NOMO-1 treated with dmso at 0.1 percent for 144 hours (cell line): Measurements from ENCODE around the gene TBC1D22B.

Source experiments
- DNase-seq: peaks from one replicate; lab custom pipeline; 2025; ENCODE audit not compliant: unreplicated experiment; lab: John Stamatoyannopoulos, UW

The TBC1D22B gene, protein sequence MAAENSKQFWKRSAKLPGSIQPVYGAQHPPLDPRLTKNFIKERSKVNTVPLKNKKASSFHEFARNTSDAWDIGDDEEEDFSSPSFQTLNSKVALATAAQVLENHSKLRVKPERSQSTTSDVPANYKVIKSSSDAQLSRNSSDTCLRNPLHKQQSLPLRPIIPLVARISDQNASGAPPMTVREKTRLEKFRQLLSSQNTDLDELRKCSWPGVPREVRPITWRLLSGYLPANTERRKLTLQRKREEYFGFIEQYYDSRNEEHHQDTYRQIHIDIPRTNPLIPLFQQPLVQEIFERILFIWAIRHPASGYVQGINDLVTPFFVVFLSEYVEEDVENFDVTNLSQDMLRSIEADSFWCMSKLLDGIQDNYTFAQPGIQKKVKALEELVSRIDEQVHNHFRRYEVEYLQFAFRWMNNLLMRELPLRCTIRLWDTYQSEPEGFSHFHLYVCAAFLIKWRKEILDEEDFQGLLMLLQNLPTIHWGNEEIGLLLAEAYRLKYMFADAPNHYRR

DNA sequence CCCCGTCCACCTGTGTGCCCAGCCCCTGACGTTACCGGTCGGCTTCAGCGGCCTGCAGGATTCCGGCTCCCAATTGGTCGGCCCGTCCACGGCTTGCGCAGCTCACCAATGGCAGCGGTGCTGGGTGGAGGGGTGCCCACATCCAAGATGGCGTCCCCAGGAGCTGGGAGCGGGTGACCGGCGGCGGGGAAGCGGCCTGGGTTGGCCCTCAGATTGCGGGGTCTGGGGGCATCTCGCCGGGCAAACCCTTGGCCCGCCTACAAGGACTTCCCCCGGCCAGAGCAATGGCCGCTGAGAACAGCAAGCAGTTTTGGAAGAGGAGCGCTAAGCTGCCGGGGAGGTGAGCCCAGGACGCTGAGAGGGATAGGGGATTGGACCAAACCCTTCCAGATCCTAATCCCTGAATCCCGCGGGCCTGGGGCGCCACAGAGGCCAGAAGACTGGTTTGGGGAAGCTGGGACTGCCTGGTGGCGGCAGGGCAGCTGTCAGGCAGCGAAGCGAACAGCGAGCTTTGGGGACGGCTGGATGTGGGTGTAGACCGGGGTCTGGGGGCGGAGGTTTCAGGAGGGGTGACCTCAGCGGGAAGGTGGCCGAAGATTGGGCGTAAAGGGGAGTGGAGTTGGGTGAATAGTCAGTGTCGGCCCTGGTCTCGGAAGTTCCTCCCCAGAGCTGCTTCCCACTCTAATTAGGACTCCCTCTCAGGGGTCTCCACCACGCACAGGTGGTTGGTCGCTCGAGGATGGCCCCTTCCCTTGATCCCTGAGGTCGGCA, at the start of gene TBC1D22B, which contains the start of gene TMEM217:
TBC1D22B (plus strand) TSS at position 139 of the 771 bp plus-strand sequence; CDS start at position 285, 146 bp downstream.
TMEM217 (minus strand) TSS at position 511 of the 771 bp plus-strand sequence. CDS start 39,114 bp downstream, outside the sequence.
- DNase-seq = peak; percentile 91

DNA sequence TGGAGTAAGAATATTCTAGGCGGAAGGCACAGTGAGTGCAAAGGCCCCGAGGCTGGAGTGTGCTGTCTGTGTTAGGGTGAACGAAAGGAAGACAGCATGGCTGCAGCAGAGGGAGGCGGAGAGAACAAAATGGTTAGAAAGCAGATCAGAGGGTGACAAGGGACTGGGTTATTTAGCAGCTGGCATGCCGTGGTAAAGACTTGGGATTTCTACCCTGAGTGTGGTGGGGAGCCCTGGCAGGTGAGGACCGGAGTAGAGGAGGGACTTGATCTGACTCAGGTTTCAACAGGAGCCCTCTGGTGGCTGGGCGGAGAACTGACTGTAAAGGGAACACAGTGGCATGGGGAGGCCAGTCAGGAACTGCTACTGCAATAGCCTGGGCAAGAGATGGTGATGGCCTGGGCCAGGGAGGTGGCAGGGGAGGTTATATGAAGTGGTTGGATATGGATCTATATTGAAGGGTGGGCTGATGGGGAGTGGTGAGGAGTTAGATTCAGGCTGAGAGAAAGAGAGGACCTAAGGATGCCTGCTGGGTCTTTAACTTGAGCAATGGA, 49.6 kb upstream of the TBC1D22B start:
- DNase-seq = peak; percentile 75

DNA sequence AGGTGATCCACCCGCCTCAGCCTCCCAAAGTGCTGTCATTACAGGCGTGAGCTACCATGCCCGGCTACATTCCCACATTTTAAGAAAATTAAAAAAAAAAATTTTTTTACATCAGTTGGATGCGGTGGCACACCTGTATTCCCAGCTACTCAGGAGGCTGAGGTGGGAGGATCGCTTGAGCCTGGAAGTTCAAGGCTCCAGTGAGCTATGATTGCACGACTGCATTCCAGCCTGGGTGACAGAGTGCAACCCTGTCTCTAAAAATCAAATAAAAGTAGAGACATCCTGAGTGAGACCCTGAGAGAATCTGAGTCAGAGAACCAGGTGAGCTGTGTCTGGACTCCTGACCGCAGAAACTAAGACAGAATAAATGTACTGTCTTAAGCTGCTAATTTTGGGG, 48.8 kb upstream of the TBC1D22B start:
- DNase-seq = no peak

DNA sequence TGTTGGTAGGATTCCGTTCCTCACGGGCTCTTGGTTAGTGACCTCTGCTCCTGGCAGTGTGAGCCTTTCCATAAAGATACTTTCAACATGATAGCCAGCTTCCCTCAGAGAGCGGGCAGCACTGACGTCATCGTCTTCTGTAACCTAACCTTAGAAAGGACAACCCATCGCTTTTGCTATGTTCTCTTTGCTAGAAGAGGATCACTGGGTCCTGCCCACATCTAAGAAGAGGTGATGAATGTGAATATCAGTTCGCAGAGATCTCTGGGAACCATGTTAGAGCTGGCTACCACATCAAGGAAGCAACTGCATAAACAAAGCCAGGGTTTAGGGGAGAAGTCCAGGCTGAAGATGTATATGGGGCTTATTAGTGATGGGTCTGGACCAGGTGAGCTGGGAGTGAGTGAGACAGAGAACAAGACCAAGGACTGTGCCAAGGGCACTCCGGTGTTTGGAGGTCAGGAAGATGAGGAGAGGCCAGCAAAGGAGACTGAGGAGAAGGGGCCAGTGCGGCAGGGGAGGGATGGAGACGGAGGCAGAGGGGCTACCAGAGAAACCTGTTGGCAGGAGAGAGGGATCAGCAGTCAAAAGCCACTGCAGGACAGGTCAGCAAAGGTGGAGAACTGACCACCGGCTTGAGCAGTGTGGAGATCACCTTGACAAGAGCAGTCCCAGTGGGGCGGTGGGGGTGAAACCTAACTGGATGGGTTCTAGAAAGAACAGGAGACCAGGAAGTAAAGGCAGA, 47.9 kb upstream of the TBC1D22B start:
- DNase-seq = no peak

DNA sequence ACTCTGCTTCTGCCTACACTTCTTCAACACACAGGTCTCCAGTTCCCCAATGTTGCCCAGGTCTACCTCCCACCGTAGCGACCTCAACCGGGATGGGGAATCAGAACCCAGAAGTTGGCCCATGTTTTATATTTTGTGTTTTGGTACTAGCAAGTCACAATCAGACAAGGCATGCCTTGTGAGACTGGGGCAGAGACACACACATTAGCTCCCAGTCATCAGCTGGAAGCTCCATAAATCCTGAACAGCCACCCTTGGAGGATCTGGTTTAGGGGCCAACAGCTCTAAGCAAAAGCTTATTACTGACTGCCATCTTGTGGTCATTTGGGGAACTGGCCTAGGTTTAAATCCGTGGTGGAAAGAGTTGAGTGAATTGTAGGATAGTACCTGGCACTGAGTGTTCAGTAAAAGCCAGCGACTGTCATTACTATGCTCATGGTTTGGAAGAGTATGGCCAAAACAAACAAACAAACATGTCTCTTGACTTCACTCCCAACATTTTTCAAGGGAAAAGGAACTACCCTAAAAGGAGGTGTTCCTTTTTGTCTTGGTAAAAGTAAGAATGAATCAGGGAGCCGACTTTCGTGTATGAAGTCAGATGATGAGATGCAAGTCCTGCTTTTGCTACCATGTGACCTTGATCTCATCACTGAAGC, 47.1 kb upstream of the TBC1D22B start:
- DNase-seq = peak; percentile 46

DNA sequence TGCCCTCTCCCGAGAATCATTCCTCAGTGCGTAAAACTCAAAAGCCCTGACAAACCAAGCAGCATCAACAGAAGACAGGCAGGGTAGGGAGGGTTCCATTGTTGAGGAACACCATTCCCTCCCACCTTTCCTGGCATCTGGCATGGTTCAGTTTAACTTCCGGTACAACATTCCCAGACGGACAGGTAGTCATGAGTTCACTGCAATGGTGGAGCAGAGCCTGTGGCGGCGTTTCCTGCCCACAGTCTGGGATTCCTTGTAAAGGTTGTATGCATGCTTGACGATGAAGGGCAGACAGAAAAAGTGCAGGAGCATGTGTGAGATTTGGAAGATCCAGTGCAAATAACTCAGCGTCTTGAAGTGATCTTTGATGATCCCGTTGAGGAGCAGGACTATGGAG, 45.3 kb upstream of the TBC1D22B start:
- DNase-seq = no peak

DNA sequence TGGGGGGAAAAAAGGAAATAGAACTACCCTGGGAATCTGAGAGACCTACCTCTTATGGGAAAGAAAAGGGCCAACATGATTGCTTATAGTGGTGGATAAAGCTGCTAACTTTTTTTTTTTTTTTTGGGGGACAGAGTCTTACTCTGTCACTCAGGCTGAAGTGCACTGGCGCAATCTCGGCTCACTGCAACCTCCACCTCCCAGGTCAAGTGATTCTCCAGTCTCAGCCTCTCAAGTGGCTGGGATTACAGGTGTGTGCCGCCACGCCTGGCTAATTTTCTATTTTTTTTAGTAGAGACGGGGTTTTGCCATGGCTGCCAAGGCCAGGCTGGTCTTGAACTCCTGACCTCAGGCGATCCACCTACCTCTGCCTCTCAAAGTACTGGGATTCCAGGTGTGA, 39.5 kb upstream of the TBC1D22B start:
- DNase-seq = no peak

DNA sequence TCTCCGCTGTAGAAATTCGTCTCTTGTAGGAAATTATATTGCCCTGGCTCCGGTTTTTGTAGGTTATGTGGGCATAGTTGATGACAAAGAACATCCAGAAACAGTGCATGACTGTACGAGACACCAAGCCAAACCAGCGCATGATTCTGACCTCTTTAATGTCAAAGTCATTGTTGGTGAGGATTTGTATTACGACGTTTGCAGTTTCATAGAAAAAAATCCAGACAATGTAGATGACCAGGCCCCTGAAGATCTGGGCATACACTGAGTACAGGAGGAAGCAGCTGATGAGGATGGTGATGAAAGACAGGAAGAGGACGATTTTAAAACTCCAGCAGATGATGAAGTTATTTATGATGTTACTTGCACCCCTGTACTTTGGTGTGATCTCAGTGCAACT, 39.1 kb upstream of the TBC1D22B start:
- DNase-seq = peak; percentile 52

DNA sequence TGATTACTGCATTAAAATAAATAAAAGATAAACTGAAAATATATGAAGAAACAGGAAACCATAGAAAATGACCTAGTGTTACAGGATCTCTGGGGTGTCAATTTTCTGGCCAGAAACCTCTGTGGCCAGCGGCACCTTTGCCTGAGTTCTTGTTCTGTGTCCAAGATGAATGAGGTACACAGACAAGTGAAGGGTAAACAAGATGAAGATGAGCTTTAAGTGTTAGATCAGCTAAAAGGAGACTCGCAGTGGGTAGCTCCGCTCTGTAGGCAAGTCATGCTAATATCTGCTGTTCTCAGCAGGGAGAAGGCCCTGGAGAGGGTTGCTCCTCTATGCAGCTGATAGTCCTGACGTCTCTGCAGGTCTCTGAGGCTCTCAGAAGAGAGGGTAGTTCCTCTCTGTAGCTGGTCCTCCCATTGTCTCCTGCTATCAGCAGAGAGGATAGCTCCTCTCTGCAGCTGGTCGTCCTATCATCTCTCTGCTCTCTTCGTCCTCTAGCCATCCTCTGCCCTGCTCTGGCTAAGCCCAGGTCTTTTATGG, 35.9 kb upstream of the TBC1D22B start:
- DNase-seq = no peak

DNA sequence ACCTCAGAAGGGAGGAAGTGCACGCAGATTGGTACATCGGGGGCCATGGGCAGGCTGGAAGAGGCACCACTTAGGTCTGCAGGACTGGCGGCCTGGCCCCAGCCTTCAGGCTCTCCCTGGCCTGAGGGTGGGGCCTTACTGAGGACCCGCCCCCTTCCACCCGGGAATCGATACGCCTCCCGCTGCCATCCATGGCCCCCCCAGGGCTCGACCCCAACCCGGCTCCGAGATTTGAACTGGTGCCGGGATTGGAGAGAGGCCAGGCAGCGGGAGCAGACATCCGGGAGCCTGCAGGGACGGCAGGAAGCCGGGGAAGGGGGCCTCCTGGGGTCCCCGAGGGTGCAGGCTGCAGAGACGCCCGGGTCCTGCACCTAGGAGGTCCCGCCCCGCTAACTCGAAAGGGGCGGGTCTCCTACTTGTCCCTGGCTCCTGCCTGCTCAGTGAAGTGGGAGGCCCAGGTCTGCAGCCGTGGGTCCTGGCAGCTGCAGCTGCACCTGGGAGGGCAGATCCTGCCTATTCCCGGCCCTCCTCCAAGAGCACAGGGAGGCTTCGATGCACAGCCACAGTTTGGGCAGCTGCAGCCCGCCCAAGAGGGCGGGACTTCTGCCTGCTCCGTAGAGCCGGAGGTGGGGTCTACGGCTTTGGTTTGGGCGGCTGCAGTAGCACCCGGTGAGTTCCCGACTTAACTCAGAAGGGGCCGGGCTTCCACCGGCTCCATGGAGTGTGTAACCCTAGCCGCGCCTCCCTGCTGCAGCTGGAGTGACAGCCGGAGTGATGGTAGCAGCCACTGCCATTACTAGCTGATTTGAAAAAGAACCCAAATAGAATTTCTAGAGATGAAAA, 35.2 kb upstream of the TBC1D22B start:
- DNase-seq = peak; percentile 75

DNA sequence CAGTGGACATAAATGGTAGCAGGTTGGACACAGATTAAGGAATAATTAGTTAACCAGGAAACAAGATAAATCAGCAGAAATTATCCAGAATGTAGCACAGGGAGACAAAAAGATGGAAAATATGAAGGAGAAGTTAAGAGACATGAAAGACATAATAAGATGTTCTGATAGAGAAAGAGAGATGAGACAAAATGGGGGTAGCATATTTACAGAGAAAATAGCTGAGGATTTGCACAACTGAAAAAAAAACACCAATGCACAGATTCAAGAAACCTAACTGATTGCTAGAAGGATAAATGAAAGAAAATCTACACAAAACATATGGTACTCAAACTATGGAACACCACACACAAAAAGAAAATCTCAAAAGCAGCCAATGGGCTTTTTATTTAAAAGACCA, 34.6 kb upstream of the TBC1D22B start:
- no peak for DNase-seq

DNA sequence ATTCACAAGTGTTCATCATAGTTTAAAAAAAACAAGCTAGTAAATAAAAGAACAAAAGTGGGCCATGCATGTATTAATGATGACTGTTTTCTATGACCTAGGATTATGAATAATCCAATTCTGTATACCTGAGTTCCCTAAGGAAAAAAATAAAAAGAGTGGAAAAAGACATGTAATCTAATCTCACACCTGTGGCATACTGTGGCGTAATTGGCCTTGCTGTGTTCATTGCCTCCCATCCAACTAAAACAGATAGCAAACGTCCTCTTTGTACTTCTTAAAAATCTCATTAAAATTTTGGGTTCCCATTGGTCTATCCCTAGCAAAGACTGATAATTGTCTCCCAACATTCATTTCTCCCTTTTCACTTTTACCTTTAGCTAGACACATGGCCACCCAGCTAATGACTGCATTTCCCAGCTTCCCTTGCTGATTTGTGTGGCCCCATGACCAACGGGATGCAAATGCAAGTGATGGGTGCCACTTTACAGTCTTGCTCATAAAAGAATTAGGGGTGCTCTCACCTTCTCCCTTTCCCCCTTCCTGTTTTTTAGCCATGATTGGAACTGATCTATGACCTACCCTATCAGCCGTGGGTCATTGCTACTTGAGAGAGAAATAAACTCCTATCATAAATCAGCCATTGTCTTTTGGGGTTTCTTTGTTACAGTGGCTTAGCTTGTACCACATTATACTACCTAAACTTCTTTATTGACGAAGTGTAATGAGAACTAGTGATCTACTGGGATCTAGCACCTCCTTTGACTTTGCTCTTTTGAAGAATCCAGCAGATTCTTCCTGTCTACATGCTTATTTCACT, 32.0 kb upstream of the TBC1D22B start:
- DNase-seq = no peak

DNA sequence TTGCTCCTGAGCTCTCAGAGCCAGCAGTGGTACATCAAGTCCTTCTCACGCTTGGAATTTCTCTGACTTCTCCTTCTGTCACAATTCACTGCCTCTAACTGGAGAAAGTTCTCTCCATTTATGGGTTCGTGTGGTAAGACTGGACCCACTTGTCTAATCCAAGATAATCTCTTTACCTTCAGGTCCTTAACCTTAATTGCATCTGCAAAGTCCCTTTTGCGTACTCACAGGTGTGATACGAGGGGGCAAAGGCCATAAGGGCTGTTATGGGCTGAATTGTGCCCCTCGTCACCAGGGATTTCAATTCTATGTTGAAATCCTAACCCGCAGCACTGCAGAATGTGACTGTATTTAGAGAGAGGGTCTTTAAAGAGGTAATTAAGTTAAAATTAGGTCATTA, 27.5 kb upstream of the TBC1D22B start:
- DNase-seq = no peak

DNA sequence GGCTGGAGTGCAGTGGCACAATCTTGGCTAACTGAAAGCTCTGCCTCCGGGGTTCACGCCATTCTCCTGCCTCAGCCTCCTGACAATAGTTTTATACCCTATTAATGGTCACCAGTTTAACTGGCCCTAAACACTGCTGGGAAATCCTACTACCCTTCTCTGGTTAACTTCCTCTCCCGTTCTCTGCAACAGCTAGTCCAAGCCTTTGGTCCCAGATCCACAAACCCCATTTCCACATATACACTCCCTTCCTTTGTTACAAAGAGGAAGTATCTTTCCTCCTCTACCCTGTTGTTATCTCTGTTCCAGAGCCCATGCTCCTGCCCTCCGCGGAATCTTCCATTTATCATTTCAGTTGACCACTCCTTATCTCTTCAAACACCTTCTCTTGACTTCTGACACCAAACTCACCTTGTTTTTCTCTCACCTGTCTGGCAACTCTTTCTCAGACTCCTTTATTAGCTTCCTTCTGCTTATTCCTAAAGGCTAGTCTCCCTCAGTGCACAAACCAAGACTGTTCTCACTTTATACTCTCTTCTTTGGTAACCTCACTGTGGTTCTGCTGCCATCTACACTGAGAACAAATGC, 25.0 kb upstream of the TBC1D22B start:
- DNase-seq = no peak

DNA sequence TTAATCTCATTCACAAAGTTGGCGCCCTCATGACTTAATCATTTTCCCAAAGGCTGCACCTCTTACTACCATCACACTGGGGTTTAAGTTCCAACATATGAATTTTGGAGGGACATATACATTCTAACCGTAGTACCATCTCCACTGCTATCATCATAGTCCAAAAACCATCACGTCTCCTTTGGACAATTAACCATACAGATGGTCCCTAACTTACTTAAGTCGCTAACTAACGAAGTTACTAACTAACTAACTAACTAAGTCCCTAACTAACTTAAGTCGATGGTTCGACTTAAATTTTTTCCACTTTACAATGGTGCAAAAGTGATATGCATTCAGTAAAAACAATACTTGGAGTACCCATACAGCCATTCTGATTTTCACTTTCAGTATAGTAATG, 24.0 kb upstream of the TBC1D22B start:
- DNase-seq = no peak

DNA sequence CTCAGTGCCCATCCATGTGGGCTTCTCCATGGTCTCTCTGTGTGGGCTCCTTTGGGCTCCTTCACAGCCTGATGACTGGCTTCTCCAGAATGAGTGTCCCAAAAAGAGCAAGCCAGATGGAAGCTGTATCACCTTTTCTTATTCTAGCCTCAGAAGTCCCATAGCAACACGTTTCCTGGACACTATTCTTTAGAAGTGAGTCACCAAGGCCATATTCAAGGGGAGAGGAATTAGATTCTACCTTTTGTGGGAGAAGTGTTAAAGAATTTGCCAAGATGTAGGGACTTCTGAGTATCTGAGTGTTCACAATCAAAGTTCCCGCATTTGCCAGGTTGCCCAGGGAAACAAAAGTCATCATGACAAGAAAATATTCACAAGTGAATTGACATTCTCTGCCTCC, 20.7 kb upstream of the TBC1D22B start:
- DNase-seq = no peak

DNA sequence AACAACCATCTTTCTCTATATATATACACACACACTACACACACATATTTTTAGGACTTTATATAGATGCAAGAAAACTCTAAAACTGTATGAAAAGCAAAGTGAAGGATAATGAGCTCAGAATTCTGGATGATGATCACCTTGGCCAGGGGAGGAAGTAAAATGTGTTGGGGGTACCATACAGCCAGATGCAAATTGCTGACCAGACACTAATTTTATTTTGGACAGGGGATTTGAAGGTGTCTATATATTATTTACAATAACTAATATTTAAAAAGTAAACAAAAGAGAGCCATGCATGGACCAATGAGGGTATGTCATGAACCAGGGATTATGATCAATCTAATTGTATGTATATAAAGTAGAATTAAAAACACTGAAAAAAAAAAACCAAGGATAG, 19.8 kb upstream of the TBC1D22B start:
- no peak for DNase-seq

DNA sequence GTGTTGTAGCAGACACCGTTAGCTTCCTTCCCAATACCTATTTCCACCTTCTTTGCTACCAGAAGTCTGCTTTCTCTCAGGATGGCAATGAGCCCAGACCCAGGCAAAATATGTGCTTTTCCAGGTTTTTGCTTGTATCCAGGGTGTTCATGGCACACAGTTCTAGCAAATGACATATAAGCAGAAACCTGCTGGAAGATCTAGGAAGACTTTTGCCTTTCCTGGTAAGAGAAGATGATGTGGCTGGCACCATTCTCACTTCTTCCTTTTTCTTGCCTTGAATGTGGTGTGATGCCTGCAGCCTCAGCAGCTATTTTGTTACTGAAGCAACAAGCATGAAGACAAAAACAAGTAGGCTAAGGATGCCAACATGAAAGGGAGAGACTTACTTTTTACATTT, 19.2 kb upstream of the TBC1D22B start:
- DNase-seq = no peak
